ENCODE measurements around the gene BICDL2. TPM values are rescaled to one million over a fixed set of nuclear protein-coding genes. Genes with fewer than 3 reads are reported as not detected.

The BICDL2 gene
- total and polyA plus RNA-seq, 2 of the 8 experiments (the other 6 are each of a cell fraction or from before 2014, with no cell fraction given): 7.3 to 15.9 TPM

GRCh38 chr16:3051009-3051408 is 14.3 kb upstream of the BICDL2 start:
- CTCF ChIA-PET (ENCODE audit: partially characterized antibody): interaction anchor here (0.9 to 7.4 kb wide), 5 partner anchors 9 to 26 kb away, joined by 3 to 117 read pairs (median 7); no protein-coding TSS in a partner anchor
- no peak overlapping the region for H3K14ac ChIP-seq (ENCODE audit: insufficient read length)
- POLR2A ChIA-PET (ENCODE audit: partially characterized antibody): interaction anchor here (0.7 to 6.1 kb wide), 10 partner anchors 13 to 81 kb away, joined by 3 to 94 read pairs (median 4); partner anchors contain the start of genes BICDL2, HCFC1R1, PAQR4 and THOC6
- no peak overlapping the region for H3K9ac ChIP-seq (replicated peaks in 1 of 4; ENCODE audit: extremely low read depth in 1 of 4, low read depth in 3 of 4, low read length in 3 of 4)
- H3K23me2 ChIP-seq (ENCODE audit: low read depth, low read length): peaks cover 6% of the 10 kb centered on the region; the same call in 1 of the 2 replicates
- H4K5ac ChIP-seq (ENCODE audit: insufficient read length, low read depth, low read length): no peak overlapping the region
- no peak overlapping the region for H2AFZ ChIP-seq (ENCODE audit: low read length)
- H2BK120ac ChIP-seq (replicated peaks; ENCODE audit: low read depth, low read length): no peak overlapping the region
- H2BK20ac ChIP-seq (ENCODE audit: low read length): no peak overlapping the region
- no peaks in the 10 kb centered on the region for H3K79me2 ChIP-seq (ENCODE audit: control insufficient read depth in 1 of 2, insufficient read depth in 2 of 2, low read length in 2 of 2)
- no peaks in the 10 kb centered on the region for H3K9me3 ChIP-seq (ENCODE audit: insufficient read depth in 2 of 2, low read depth in 1 of 2, low read length in 1 of 2)
- no peak overlapping the region for H4K8ac ChIP-seq (ENCODE audit: extremely low read depth, insufficient read depth, low read length)
- no peak overlapping the region for H3K27ac ChIP-seq (ENCODE audit: low read depth, low read length)
- no peak overlapping the region for H3K4ac ChIP-seq (replicated peaks; ENCODE audit: insufficient read length, low read depth, low read length)
- FAIRE-seq (no peak), DNase-seq (ENCODE audit: low read depth in 1 of 2, low spot score in 2 of 2) (no peak)
- H4K91ac ChIP-seq (replicated peaks; ENCODE audit: insufficient read length, low read length): no peak overlapping the region
- H2BK15ac ChIP-seq (ENCODE audit: low read length): no peak overlapping the region
- H3K23ac ChIP-seq (ENCODE audit: insufficient read length): no peak overlapping the region
- no peak overlapping the region for H2BK12ac ChIP-seq (ENCODE audit: low read depth, low read length)
- H3K4me3 ChIP-seq (ENCODE audit: extremely low read depth in 1 of 4, insufficient read depth in 2 of 4, low read depth in 3 of 4, low read length in 4 of 4): no peak overlapping the region
- no peaks in the 10 kb centered on the region for H3K79me1 ChIP-seq (ENCODE audit: low read depth, low read length)
- no peak overlapping the region for H2BK5ac ChIP-seq (ENCODE audit: low read depth, low read length)
- no peak overlapping the region for H2AK5ac ChIP-seq (ENCODE audit: low read depth, low read length)
- H3K4me2 ChIP-seq (ENCODE audit: insufficient read depth in 1 of 2, low read depth in 2 of 2, low read length in 2 of 2): no peak overlapping the region
- peaks cover 0 to 8% (median 3%) of the 10 kb centered on the region in 4 experiments; a peak in 6 of 7 replicates for H3K27me3 ChIP-seq (replicated peaks in 1 of 4; ENCODE audit: control insufficient read depth in 3 of 4, extremely low read depth in 1 of 4, insufficient read depth in 3 of 4, low read length in 3 of 4)
- H3K18ac ChIP-seq (ENCODE audit: extremely low read depth, low read length): no peak overlapping the region
- no peak overlapping the region for H3K56ac ChIP-seq (replicated peaks; ENCODE audit: insufficient read length, low read depth, low read length)
- H4K20me1 ChIP-seq (replicated peaks in 1 of 2; ENCODE audit: control insufficient read depth in 1 of 2, insufficient read depth in 2 of 2, low read length in 2 of 2): peaks cover 0 to 18% of the 10 kb centered on the region in 2 experiments
- WGBS, 2 experiments (ENCODE audit: extremely low coverage in 1 of 2, insufficient coverage in 1 of 2, insufficient read length in 1 of 2, insufficient replicate concordance in 2 of 2, low coverage in 1 of 2, low lambda C conversion rate in 2 of 2, missing lambda C conversion rate in 1 of 2): 86 to 100% methylated on average over 1 to 4 of the region's 4 CpGs
- no peaks in the 10 kb centered on the region; a peak in 1 of 8 replicates for H3K36me3 ChIP-seq (ENCODE audit: control insufficient read depth in 2 of 4, insufficient read depth in 4 of 4, low read length in 3 of 4)
- peaks cover 0 to 7% (median 4%) of the 10 kb centered on the region in 4 experiments; a peak in 3 of 7 replicates for H3K4me1 ChIP-seq (replicated peaks in 1 of 4; ENCODE audit: control insufficient read depth in 3 of 4, insufficient read depth in 4 of 4, low read length in 3 of 4)
- no peak for TF ChIP-seq USF2 (IDR thresholded peaks at IDR 0.05; ENCODE audit: low read length)

Measured in H1 (cell line).